Renal cortical epithelial cell (primary cell): Measurements from ENCODE around the gene LBR. TPM values are rescaled to one million over a fixed set of nuclear protein-coding genes. Genes with fewer than 3 reads are reported as not detected.

Source experiments
- DNase-seq: peaks from one replicate; pipeline ENCODE4 v3.0.0-alpha.2; 2011; ENCODE audit warnings: low read depth
- total RNA-seq: library from RNA; depleted of rRNA; stranded (reverse); fragments of >200 nt; gene quantifications from 2 replicates; pipeline ENCODE4 v1.2.3, GENCODE V29; 2014

LBR gene
- total RNA-seq, 1 donor from 2014 or later = 60.5 TPM

- no peak for DNase-seq
Measured at GRCh38 chr1:225464851-225465792, 37.3 kb upstream of the LBR start.

GRCh38 chr1:225462714-225463574 is 35.1 kb upstream of the LBR start:
- DNase-seq = no peak

- DNase-seq = no peak
Measured at GRCh38 chr1:225462429-225462713, 34.5 kb upstream of the LBR start.

GRCh38 chr1:225461533-225462428 is 33.9 kb upstream of the LBR start:
- DNase-seq = no peak

GRCh38 chr1:225460737-225461532 is 33.1 kb upstream of the LBR start:
- peak; percentile 78 for DNase-seq

- no peak for DNase-seq
Measured at GRCh38 chr1:225460021-225460736, 32.3 kb upstream of the LBR start.

- DNase-seq = peak; percentile 58
Measured at GRCh38 chr1:225458222-225458631, 30.4 kb upstream of the LBR start.

- DNase-seq = peak; percentile 99
Measured at GRCh38 chr1:225454733-225455132, 26.9 kb upstream of the LBR start.

- DNase-seq = peak; percentile 96
Measured at GRCh38 chr1:225453797-225454648, 26.2 kb upstream of the LBR start.

- no peak for DNase-seq
Measured at GRCh38 chr1:225451840-225452515, 24.1 kb upstream of the LBR start.

GRCh38 chr1:225451340-225451739 is 23.5 kb upstream of the LBR start:
- peak; percentile 49 for DNase-seq

GRCh38 chr1:225450491-225451191 is 22.8 kb upstream of the LBR start:
- DNase-seq = no peak

GRCh38 chr1:225449774-225450173 is 21.9 kb upstream of the LBR start:
- no peak for DNase-seq

- DNase-seq = peak; percentile 95
Measured at GRCh38 chr1:225449261-225449660, 21.4 kb upstream of the LBR start.

GRCh38 chr1:225448146-225448805 is 20.4 kb upstream of the LBR start:
- DNase-seq = no peak

- DNase-seq = no peak
Measured at GRCh38 chr1:225447650-225448089, 19.8 kb upstream of the LBR start.

- no peak for DNase-seq
Measured at GRCh38 chr1:225446981-225447615, 19.3 kb upstream of the LBR start.
